DMS53 (cell line): ENCODE measurements around the gene BACE1.
"Not testable (repeated sequence)": the region's sequence is repeated elsewhere in the genome, so short reads cannot be mapped to it uniquely, and the experiment has no call there.

Experiments
- DNase-seq: peaks from one replicate; lab custom pipeline; 2025; lab: John Stamatoyannopoulos, UW

The BACE1 gene

GRCh38 chr11:117316197-117316961 is at the start of gene BACE1:
Gene BACE1 (minus strand): TSS chr11:117316256. CDS start chr11:117315795, 461 bp downstream.
- DNase-seq: peak; percentile 88

- no peak for DNase-seq
Observed at GRCh38 chr11:117361432-117361831, 45.4 kb upstream of the BACE1 start.

- DNase-seq: no peak
Observed at GRCh38 chr11:117356126-117356890, 40.3 kb upstream of the BACE1 start.

GRCh38 chr11:117354550-117354949 is 38.5 kb upstream of the BACE1 start:
- DNase-seq: no peak

- DNase-seq: no peak
Observed at GRCh38 chr11:117345039-117345438, 29.0 kb upstream of the BACE1 start.

- DNase-seq: no peak
Observed at GRCh38 chr11:117337076-117337475, 21.0 kb upstream of the BACE1 start.

- DNase-seq: no peak
Observed at GRCh38 chr11:117335399-117335798, 19.3 kb upstream of the BACE1 start.

GRCh38 chr11:117334896-117335295 is 18.8 kb upstream of the BACE1 start:
- DNase-seq: no peak

- DNase-seq: no peak
Observed at GRCh38 chr11:117333917-117334316, 17.9 kb upstream of the BACE1 start.

GRCh38 chr11:117332843-117333242 is 16.8 kb upstream of the BACE1 start:
- no peak for DNase-seq

- DNase-seq: peak; percentile 67
Observed at GRCh38 chr11:117328375-117329010, 12.4 kb upstream of the BACE1 start.

GRCh38 chr11:117327567-117328374 is 11.7 kb upstream of the BACE1 start, which contains the start of gene CEP164:
Gene CEP164 (plus strand): TSS chr11:117327854. CDS start chr11:117338587, 10,733 bp downstream.
- DNase-seq: peak; percentile 99

- DNase-seq: not testable (repeated sequence)
Observed at GRCh38 chr11:117327255-117327566, 11.2 kb upstream of the BACE1 start.

GRCh38 chr11:117319214-117319840 is 3.3 kb upstream of the BACE1 start:
- DNase-seq: no peak

- no peak for DNase-seq
Observed at GRCh38 chr11:117318738-117319137, 2.7 kb upstream of the BACE1 start.

- peak; percentile 54 for DNase-seq
Observed at GRCh38 chr11:117315285-117316196, 515 bp downstream of the BACE1 start.

- no peak for DNase-seq
Observed at GRCh38 chr11:117314840-117315239, 1.2 kb downstream of the BACE1 start.

- no peak for DNase-seq
Observed at GRCh38 chr11:117313828-117314768, 2.0 kb downstream of the BACE1 start.

- DNase-seq: no peak
Observed at GRCh38 chr11:117313091-117313490, 3.0 kb downstream of the BACE1 start.
